GM12801 (cell line): ENCODE data around the gene TCEAL9.

Source experiments
- TF ChIP-seq, protein P1 (sequence below): IDR thresholded peaks from one replicate; pipeline ENCODE4 v1.5.1; 2011; ENCODE audit warnings: control low read depth; ENCODE audit not compliant: insufficient read length; ENCODE audit errors: extremely low read depth

The TCEAL9 gene

DNA sequence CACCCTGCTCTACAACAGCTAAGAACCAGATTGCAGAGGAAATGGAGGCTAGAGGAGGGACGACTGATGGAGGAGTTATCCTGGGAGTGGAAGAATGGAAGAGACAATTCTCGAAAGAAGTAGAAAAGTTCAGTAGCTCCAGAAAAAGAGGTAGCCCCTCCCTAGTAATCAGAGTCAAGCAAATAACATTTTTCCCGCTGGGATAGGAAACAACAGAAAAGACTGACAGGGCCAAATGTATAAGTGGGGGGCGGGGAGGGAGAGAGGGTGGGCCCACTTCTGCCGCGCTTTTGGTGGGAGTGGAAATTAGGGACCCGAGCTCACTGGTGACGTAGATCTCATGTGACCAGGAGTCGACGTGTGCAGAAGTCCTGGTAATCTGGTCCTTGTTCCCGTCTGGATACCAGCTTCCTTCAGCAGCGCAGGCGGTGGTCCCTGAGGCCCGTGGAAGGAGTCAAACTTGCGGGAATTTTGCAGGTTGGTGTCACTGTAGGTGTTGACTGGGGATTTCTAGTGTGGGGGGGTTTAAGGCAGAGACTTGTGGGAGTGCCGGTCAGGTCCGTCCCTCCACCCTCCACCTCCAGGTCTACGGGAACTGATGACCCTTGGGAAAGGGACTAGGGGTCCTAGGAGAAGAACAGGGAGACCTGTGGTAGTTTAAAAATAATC, at the start of gene TCEAL9:
Gene TCEAL9, plus strand, starts transcription at position 377 of the 669 bp plus-strand sequence. CDS start 1,179 bp downstream, outside the sequence.
- TF ChIP-seq, protein P1, sequence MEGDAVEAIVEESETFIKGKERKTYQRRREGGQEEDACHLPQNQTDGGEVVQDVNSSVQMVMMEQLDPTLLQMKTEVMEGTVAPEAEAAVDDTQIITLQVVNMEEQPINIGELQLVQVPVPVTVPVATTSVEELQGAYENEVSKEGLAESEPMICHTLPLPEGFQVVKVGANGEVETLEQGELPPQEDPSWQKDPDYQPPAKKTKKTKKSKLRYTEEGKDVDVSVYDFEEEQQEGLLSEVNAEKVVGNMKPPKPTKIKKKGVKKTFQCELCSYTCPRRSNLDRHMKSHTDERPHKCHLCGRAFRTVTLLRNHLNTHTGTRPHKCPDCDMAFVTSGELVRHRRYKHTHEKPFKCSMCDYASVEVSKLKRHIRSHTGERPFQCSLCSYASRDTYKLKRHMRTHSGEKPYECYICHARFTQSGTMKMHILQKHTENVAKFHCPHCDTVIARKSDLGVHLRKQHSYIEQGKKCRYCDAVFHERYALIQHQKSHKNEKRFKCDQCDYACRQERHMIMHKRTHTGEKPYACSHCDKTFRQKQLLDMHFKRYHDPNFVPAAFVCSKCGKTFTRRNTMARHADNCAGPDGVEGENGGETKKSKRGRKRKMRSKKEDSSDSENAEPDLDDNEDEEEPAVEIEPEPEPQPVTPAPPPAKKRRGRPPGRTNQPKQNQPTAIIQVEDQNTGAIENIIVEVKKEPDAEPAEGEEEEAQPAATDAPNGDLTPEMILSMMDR, result no peak

- TF ChIP-seq, protein P1, result no peak
These were observed 46.3 kb upstream of the TCEAL9 start for GRCh38 chrX:103309860-103310554.

DNA sequence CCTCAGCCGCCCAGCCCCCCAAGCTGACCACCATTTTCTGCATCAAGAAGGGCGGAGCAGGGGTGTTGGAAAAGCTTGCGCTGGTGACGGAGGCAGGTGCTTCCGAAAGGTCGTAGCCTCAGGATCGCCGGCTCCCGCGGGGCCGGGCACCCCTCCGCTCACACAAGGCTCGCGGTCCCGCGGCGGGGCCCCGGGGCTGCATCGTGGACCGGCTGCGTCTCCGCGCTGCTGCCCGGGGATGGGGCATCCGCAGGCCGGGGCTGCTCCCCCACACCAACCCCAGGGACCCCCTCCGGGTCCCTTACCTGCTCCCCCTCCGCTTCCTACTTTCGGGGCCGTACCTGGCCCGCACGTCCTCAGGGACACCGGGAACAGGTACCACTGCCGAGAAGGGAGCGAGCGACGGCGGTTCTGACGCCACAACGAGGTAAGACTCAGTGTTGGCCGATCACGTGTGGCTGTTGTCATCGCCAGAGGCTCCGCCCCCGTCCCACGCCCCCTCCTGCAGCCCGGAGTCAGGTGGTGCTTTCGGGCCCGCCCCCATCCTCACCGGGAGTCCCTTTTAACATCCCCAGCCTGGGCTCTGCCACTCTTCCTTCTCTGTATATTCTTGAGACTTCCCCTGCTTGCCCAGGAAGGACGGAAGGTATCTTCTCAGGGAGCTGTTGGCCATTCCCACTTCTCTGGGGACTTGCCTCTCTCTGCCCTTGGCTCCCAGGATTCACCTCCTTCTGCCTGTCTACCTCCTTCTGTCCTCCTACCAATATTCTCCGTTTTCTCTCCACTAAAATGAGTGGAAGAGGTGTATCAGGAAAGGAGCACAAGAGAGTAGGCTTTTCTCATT, 45.5 kb upstream of the TCEAL9 start, which contains the start of gene BEX2:
Gene BEX2, minus strand, starts transcription at position 436 of the 844 bp plus-strand sequence. CDS start 1,014 bp downstream, outside the sequence.
- TF ChIP-seq, protein P1, result no peak

GRCh38 chrX:103311399-103311780, 44.9 kb upstream of the TCEAL9 start:
- TF ChIP-seq, protein P1, result no peak

DNA sequence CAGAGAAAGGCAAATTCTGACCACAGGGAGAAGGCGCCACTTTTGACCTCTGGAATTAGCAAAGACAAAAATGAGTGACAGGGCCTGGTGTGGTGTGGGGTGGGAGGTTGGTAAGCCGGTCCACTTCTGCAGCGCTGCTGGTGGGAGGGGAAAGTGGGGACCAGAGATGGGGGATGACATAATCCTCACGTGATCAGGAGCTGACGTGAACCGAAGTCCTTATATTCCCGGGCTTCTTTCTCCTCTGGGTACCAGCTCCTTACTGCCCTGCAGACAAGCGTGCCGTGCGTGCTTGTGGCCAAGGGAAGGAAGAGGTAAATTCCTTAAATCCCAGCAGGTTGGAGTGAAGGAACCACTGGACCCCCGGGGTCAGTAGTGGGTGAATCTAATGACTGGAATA, 26.3 kb upstream of the TCEAL9 start, which contains the start of gene TCEAL7:
Gene TCEAL7, plus strand, starts transcription at position 249 of the 400 bp plus-strand sequence. CDS start 1,165 bp downstream, outside the sequence.
- TF ChIP-seq, protein P1, result no peak

GRCh38 chrX:103330681-103331288, 25.5 kb upstream of the TCEAL9 start:
- TF ChIP-seq, protein P1, result no peak
